Measurements from ENCODE around the gene FNBP1.

DNA sequence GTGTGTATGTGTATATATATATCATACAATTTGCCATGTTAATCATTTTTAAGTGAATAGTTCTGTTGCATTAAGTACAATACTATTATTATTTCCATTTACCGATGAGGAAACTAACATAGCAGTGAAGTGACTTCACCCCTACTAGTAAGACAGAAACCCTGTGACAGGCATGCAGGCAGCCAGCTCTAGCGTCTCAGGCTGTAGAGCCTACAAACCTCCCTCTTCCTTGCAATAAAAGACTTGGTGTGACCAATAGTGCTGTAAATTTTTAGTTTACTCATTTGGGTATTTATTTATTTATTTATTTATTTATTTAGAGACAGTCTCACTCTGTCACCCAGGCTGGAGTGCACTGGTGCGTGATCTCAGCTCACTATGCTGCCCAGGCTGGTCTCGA is 24.7 kb downstream of the FNBP1 start:
- TF ChIP-seq, protein P1, sequence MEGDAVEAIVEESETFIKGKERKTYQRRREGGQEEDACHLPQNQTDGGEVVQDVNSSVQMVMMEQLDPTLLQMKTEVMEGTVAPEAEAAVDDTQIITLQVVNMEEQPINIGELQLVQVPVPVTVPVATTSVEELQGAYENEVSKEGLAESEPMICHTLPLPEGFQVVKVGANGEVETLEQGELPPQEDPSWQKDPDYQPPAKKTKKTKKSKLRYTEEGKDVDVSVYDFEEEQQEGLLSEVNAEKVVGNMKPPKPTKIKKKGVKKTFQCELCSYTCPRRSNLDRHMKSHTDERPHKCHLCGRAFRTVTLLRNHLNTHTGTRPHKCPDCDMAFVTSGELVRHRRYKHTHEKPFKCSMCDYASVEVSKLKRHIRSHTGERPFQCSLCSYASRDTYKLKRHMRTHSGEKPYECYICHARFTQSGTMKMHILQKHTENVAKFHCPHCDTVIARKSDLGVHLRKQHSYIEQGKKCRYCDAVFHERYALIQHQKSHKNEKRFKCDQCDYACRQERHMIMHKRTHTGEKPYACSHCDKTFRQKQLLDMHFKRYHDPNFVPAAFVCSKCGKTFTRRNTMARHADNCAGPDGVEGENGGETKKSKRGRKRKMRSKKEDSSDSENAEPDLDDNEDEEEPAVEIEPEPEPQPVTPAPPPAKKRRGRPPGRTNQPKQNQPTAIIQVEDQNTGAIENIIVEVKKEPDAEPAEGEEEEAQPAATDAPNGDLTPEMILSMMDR (conservative IDR thresholded peaks at IDR 0.05), result no peak
- TF ChIP-seq EZH2 (IDR thresholded peaks at IDR 0.05; ENCODE audit: low read depth), result no peak

Measured in PC-9 (cell line).